Uterus (tissue), 4 donors: ENCODE measurements around the gene HLA-B. TPM values are rescaled to one million over a fixed set of nuclear protein-coding genes. Genes with fewer than 3 reads are reported as not detected.

Experiments used
- DNase-seq, 2 donors: peaks; one replicate each; pipeline ENCODE4 v3.0.0-alpha.2; 2019 to 2020
- H3K27ac ChIP-seq, 2 donors: fragments of 200-600 bp; sonication (generic); 1 replicate in 1 of 2; 2 replicates in 1 of 2; pipeline ENCODE4 v1.5.1; 2016 to 2018
- H3K27me3 ChIP-seq, 2 donors: fragments of 200-600 bp; sonication (generic); one replicate each; pipeline ENCODE4 v1.5.1; 2018 to 2019; ENCODE audit warnings: control low read depth in 1 of 2
- H3K36me3 ChIP-seq, 2 donors: fragments of 200-600 bp; sonication (generic); one replicate each; pipeline ENCODE4 v1.5.1; 2019; ENCODE audit warnings: control low read depth in 1 of 2
- H3K4me1 ChIP-seq, 2 donors: fragments of 200-600 bp; sonication (generic); one replicate each; pipeline ENCODE4 v1.5.1; 2018 to 2019; ENCODE audit warnings: control low read depth in 1 of 2
- H3K4me3 ChIP-seq, 2 donors: fragments of 200-600 bp; sonication (generic); 1 replicate in 1 of 2; 2 replicates in 1 of 2; pipeline ENCODE4 v1.5.1; 2018 to 2019; ENCODE audit warnings: mild to moderate bottlenecking in 1 of 2
- H3K9me3 ChIP-seq, 2 donors: fragments of 200-600 bp; sonication (generic); one replicate each; pipeline ENCODE4 v1.5.1; 2019; ENCODE audit warnings: control low read depth in 1 of 2
- CTCF ChIP-seq, 4 experiments: fragments of 200-600 bp in 2 of 4; fragments of 450-650 bp in 2 of 4; sonication (generic) in 2 of 4; IDR thresholded peaks; one replicate each; pipeline ENCODE4 v1.5.1; 2016 to 2019; ENCODE audit warnings: antibody characterized with exemption in 4 of 4, mild to moderate bottlenecking in 2 of 4, moderate library complexity in 1 of 4
- POLR2A ChIP-seq, 2 donors: fragments of 450-650 bp; IDR thresholded peaks; one replicate each; pipeline ENCODE4 v1.6.1; 2016; ENCODE audit warnings: antibody characterized with exemption in 2 of 2, mild to moderate bottlenecking in 1 of 2, moderate library complexity in 1 of 2
- intact Hi-C: fragments of 100-400 bp; cut with DNase I; formaldehyde crosslinking; loops from one replicate; pipeline ENCODE4 v1.15.1; 2023; ENCODE audit warnings: low total_unique reads
- total RNA-seq, 4 donors: library from RNA; depleted of rRNA in 3 of 4; stranded (reverse); fragments of >200 nt in 3 of 4; gene quantifications; one replicate each; pipeline versions ENCODE4 v1.1.0 to v1.2.4, GENCODE V29; 2014 to 2023
- donor health status: DM: yes; HTN: yes; CAD: no.

The HLA-B gene
- total RNA-seq, 4 donors from 2014 or later, result 134 to 1,272 (median 737) TPM

- intact Hi-C loops, result no loop called here
- Histone ChIP-seq H3K27me3 (no peaks in the 10 kb centered on the region), H3K9me3 (no peaks in the 10 kb centered on the region), H3K36me3 (no peaks in the 10 kb centered on the region), H3K27ac (no peak overlapping the region), H3K4me1 (no peaks in the 10 kb centered on the region), H3K4me3 (no peak overlapping the region)
- TF ChIP-seq CTCF (IDR thresholded peaks at IDR 0.05) (no peak), POLR2A (IDR thresholded peaks at IDR 0.05) (no peak)
- DNase-seq, result no peak
Observed at GRCh38 chr6:31386977-31387376, 30.0 kb upstream of the HLA-B start.

- Histone ChIP-seq H3K27me3 (no peaks in the 10 kb centered on the region), H3K27ac (no peak overlapping the region), H3K9me3 (no peaks in the 10 kb centered on the region), H3K4me3 (no peak overlapping the region), H3K4me1 (no peaks in the 10 kb centered on the region), H3K36me3 (no peaks in the 10 kb centered on the region)
- intact Hi-C loops, result no loop called here
- DNase-seq, result no peak
- TF ChIP-seq CTCF (IDR thresholded peaks at IDR 0.05), result no peak
- TF ChIP-seq POLR2A (IDR thresholded peaks at IDR 0.05), result no peak
Observed at GRCh38 chr6:31386099-31386498, 29.1 kb upstream of the HLA-B start.

- Histone ChIP-seq H3K4me3 (no peak overlapping the region), H3K27ac (no peak overlapping the region), H3K9me3 (no peaks in the 10 kb centered on the region), H3K36me3 (no peaks in the 10 kb centered on the region), H3K27me3 (no peaks in the 10 kb centered on the region), H3K4me1 (no peaks in the 10 kb centered on the region)
- intact Hi-C loops, result no loop called here
- no peak for DNase-seq
- TF ChIP-seq POLR2A (IDR thresholded peaks at IDR 0.05) (no peak), CTCF (IDR thresholded peaks at IDR 0.05) (no peak)
Observed at GRCh38 chr6:31385041-31385440, 28.1 kb upstream of the HLA-B start.

GRCh38 chr6:31383149-31383548 lies 26.2 kb upstream of the HLA-B start:
- Histone ChIP-seq H3K27ac (no peak overlapping the region), H3K4me1 (no peaks in the 10 kb centered on the region), H3K36me3 (no peaks in the 10 kb centered on the region), H3K4me3 (no peak overlapping the region), H3K9me3 (no peaks in the 10 kb centered on the region), H3K27me3 (no peaks in the 10 kb centered on the region)
- no peak for TF ChIP-seq POLR2A (IDR thresholded peaks at IDR 0.05)
- TF ChIP-seq CTCF (IDR thresholded peaks at IDR 0.05), result no peak
- no peak for DNase-seq
- intact Hi-C loops, result no loop called here

GRCh38 chr6:31381666-31382065 lies 24.7 kb upstream of the HLA-B start:
- intact Hi-C loops, result no loop called here
- H3K9me3 ChIP-seq, result no peaks in the 10 kb centered on the region
- TF ChIP-seq CTCF (IDR thresholded peaks at IDR 0.05) (no peak), POLR2A (IDR thresholded peaks at IDR 0.05) (no peak)
- H3K4me1 ChIP-seq, result no peaks in the 10 kb centered on the region
- DNase-seq, result no peak
- no peaks in the 10 kb centered on the region for H3K36me3 ChIP-seq
- H3K27ac ChIP-seq, result no peak overlapping the region
- no peak overlapping the region for H3K4me3 ChIP-seq
- no peaks in the 10 kb centered on the region for H3K27me3 ChIP-seq
